Thymus (tissue), 2 donors: Measurements from ENCODE around the gene HNRNPC. TPM values are rescaled to one million over a fixed set of nuclear protein-coding genes. Genes with fewer than 3 reads are reported as not detected.

Experiments used
- polyA plus RNA-seq: library from polyadenylated mRNA; stranded (reverse); fragments of 200-250 nt; gene quantifications from one replicate; pipeline ENCODE4 v1.2.3, GENCODE V29; 2013
- total RNA-seq: library from RNA; stranded (reverse); fragments of 120-200 nt; gene quantifications from one replicate; pipeline ENCODE4 v1.2.4, GENCODE V29; 2013
- donor health status: healthy.

Gene HNRNPC
- total and polyA plus RNA-seq, 2 donors: 909 to 968 TPM

Other genes starting within 250 kb of the HNRNPC start
- 19.8 TPM for gene NDRG2, start 244.4 kb downstream of the HNRNPC start, total RNA-seq
- gene NDRG2, start 244.4 kb downstream of the HNRNPC start, polyA plus RNA-seq: 77.8 TPM
- gene TPPP2, start 239.2 kb downstream of the HNRNPC start, total RNA-seq: not detected
- gene TPPP2, start 239.2 kb downstream of the HNRNPC start, polyA plus RNA-seq: 0.30 TPM
- gene RNASE13, start 234.6 kb downstream of the HNRNPC start, total RNA-seq: not detected
- gene RNASE13, start 234.6 kb downstream of the HNRNPC start, polyA plus RNA-seq: not detected
- 0.47 TPM for gene RNASE7, start 227.1 kb downstream of the HNRNPC start, total RNA-seq
- 1.6 TPM for gene RNASE7, start 227.1 kb downstream of the HNRNPC start, polyA plus RNA-seq
- gene RNASE8, start 211.6 kb downstream of the HNRNPC start, total RNA-seq: not detected
- gene RNASE8, start 211.6 kb downstream of the HNRNPC start, polyA plus RNA-seq: not detected
- 6.9 TPM for gene ARHGEF40, start 199.1 kb downstream of the HNRNPC start, total RNA-seq
- 6.5 TPM for gene ARHGEF40, start 199.1 kb downstream of the HNRNPC start, polyA plus RNA-seq
- gene ZNF219, start 170.8 kb downstream of the HNRNPC start, total RNA-seq: 11.2 TPM
- gene ZNF219, start 170.8 kb downstream of the HNRNPC start, polyA plus RNA-seq: 21.9 TPM
- gene TMEM253, start 168.4 kb downstream of the HNRNPC start, total RNA-seq: 0.14 TPM
- gene TMEM253, start 168.4 kb downstream of the HNRNPC start, polyA plus RNA-seq: 0.98 TPM
- gene OR5AU1, start 113.4 kb downstream of the HNRNPC start, total RNA-seq: not detected
- 0.05 TPM for gene OR5AU1, start 113.4 kb downstream of the HNRNPC start, polyA plus RNA-seq
- 0.19 TPM for gene RPGRIP1, start 10.6 kb upstream of the HNRNPC start, total RNA-seq
- gene RPGRIP1, start 10.6 kb upstream of the HNRNPC start, polyA plus RNA-seq: 0.30 TPM
- gene SUPT16H, start 114.6 kb upstream of the HNRNPC start, total RNA-seq: 95.8 TPM
- 64.5 TPM for gene SUPT16H, start 114.6 kb upstream of the HNRNPC start, polyA plus RNA-seq
- 46.5 TPM for gene CHD8, start 186.7 kb upstream of the HNRNPC start, total RNA-seq
- 36.8 TPM for gene CHD8, start 186.7 kb upstream of the HNRNPC start, polyA plus RNA-seq
- gene RAB2B, start 207.5 kb upstream of the HNRNPC start, total RNA-seq: 15.6 TPM
- 15.7 TPM for gene RAB2B, start 207.5 kb upstream of the HNRNPC start, polyA plus RNA-seq
- gene TOX4, start 207.8 kb upstream of the HNRNPC start, total RNA-seq: 25.1 TPM
- gene TOX4, start 207.8 kb upstream of the HNRNPC start, polyA plus RNA-seq: 24.2 TPM
- 69.3 TPM for gene METTL3, start 241.9 kb upstream of the HNRNPC start, total RNA-seq
- 67.5 TPM for gene METTL3, start 241.9 kb upstream of the HNRNPC start, polyA plus RNA-seq